Tibial nerve (tissue), 4 donors: ENCODE data around the gene NFATC2.

Experiments
- CTCF ChIP-seq, 5 experiments: fragments of 200-600 bp in 3 of 5; fragments of 450-650 bp in 2 of 5; sonication (generic) in 3 of 5; IDR thresholded peaks; one replicate each; pipeline ENCODE4 v1.5.1; 2016 to 2019; ENCODE audit warnings: antibody characterized with exemption in 5 of 5, mild to moderate bottlenecking in 3 of 5, moderate library complexity in 2 of 5
- EP300 ChIP-seq, 2 donors: sonication (generic); formaldehyde crosslinking; IDR thresholded peaks; one replicate each; pipeline ENCODE4 v1.6.1; 2017; ENCODE audit warnings: antibody characterized with exemption in 2 of 2, mild to moderate bottlenecking in 1 of 2
- POLR2A ChIP-seq, 2 donors: fragments of 450-650 bp; IDR thresholded peaks; one replicate each; pipeline ENCODE4 v1.6.1; 2017; ENCODE audit warnings: antibody characterized with exemption in 2 of 2, mild to moderate bottlenecking in 2 of 2, moderate library complexity in 2 of 2

- no peak for TF ChIP-seq POLR2A (IDR thresholded peaks at IDR 0.05)
- no peak for TF ChIP-seq CTCF (IDR thresholded peaks at IDR 0.05)
- no peak for TF ChIP-seq EP300 (IDR thresholded peaks at IDR 0.05)
Observed at GRCh38 chr20:51352791-51353190, 189.7 kb downstream of the NFATC2 start.
